ENCODE measurements around the gene ATP2C2.

Gene ATP2C2

GRCh38 chr16:84414789-84415326, 46.5 kb downstream of the ATP2C2 start:
- no peak overlapping the region for H3K4me2 ChIP-seq (ENCODE audit: low read depth, low read length, poor library complexity, severe bottlenecking)
- H3K9ac ChIP-seq (ENCODE audit: low read length), result no peak overlapping the region
- H3K9me3 ChIP-seq (ENCODE audit: insufficient read depth, low read length), result no peaks in the 10 kb centered on the region

GRCh38 chr16:84416407-84417321, 48.3 kb downstream of the ATP2C2 start:
- Histone ChIP-seq H3K27ac (ENCODE audit: low read depth, low read length) (no peak overlapping the region), H3K79me2 (ENCODE audit: insufficient read depth, low read length) (no peaks in the 10 kb centered on the region), H4K20me1 (ENCODE audit: low read depth, low read length) (no peaks in the 10 kb centered on the region), H3K4me2 (ENCODE audit: low read depth, low read length, poor library complexity, severe bottlenecking) (no peak overlapping the region), H3K9ac (ENCODE audit: low read length) (no peak overlapping the region), H3K9me2 (replicated peaks; ENCODE audit: insufficient read depth, low read length) (no peaks in the 10 kb centered on the region), H3F3A (ENCODE audit: insufficient read depth) (no peaks in the 10 kb centered on the region), H2AFZ (ENCODE audit: low read depth, low read length, severe bottlenecking) (no peak overlapping the region), H3K4me3 (ENCODE audit: insufficient read depth, low read length, poor library complexity, severe bottlenecking) (no peak overlapping the region), H3K9me3 (ENCODE audit: insufficient read depth, low read length) (no peaks in the 10 kb centered on the region), H3K36me3 (ENCODE audit: low read length) (no peaks in the 10 kb centered on the region), H3K27me3 (ENCODE audit: low read length) (no peaks in the 10 kb centered on the region)
- TF ChIP-seq EZH2phosphoT487 (conservative IDR thresholded peaks at IDR 0.05; ENCODE audit: low read length) (no peak), CTCF (IDR thresholded peaks at IDR 0.05; ENCODE audit: insufficient read depth, low read length, poor library complexity, severe bottlenecking) (no peak)

More at GRCh38 chr16:84414789-84415326, 46.5 kb downstream of the ATP2C2 start:
- Histone ChIP-seq H4K20me1 (ENCODE audit: low read depth, low read length) (no peaks in the 10 kb centered on the region), H3K4me3 (ENCODE audit: insufficient read depth, low read length, poor library complexity, severe bottlenecking) (no peak overlapping the region), H2AFZ (ENCODE audit: low read depth, low read length, severe bottlenecking) (no peak overlapping the region), H3K27me3 (ENCODE audit: low read length) (no peaks in the 10 kb centered on the region), H3K9me2 (replicated peaks; ENCODE audit: insufficient read depth, low read length) (no peaks in the 10 kb centered on the region), H3F3A (ENCODE audit: insufficient read depth) (no peaks in the 10 kb centered on the region), H3K36me3 (ENCODE audit: low read length) (no peaks in the 10 kb centered on the region), H3K27ac (ENCODE audit: low read depth, low read length) (no peak overlapping the region), H3K79me2 (ENCODE audit: insufficient read depth, low read length) (no peaks in the 10 kb centered on the region)
- TF ChIP-seq EZH2phosphoT487 (conservative IDR thresholded peaks at IDR 0.05; ENCODE audit: low read length) (no peak), CTCF (IDR thresholded peaks at IDR 0.05; ENCODE audit: insufficient read depth, low read length, poor library complexity, severe bottlenecking) (no peak)

- Histone ChIP-seq H3K27me3 (ENCODE audit: low read length) (no peaks in the 10 kb centered on the region), H3K9ac (ENCODE audit: low read length) (no peak overlapping the region), H3K36me3 (ENCODE audit: low read length) (no peaks in the 10 kb centered on the region), H3F3A (ENCODE audit: insufficient read depth) (no peaks in the 10 kb centered on the region), H3K4me2 (ENCODE audit: low read depth, low read length, poor library complexity, severe bottlenecking) (no peak overlapping the region), H3K27ac (ENCODE audit: low read depth, low read length) (no peak overlapping the region), H4K20me1 (ENCODE audit: low read depth, low read length) (no peaks in the 10 kb centered on the region), H2AFZ (ENCODE audit: low read depth, low read length, severe bottlenecking) (no peak overlapping the region), H3K9me2 (replicated peaks; ENCODE audit: insufficient read depth, low read length) (no peaks in the 10 kb centered on the region), H3K79me2 (ENCODE audit: insufficient read depth, low read length) (no peaks in the 10 kb centered on the region), H3K9me3 (ENCODE audit: insufficient read depth, low read length) (no peaks in the 10 kb centered on the region), H3K4me3 (ENCODE audit: insufficient read depth, low read length, poor library complexity, severe bottlenecking) (no peak overlapping the region)
- TF ChIP-seq EZH2phosphoT487 (conservative IDR thresholded peaks at IDR 0.05; ENCODE audit: low read length) (no peak), CTCF (IDR thresholded peaks at IDR 0.05; ENCODE audit: insufficient read depth, low read length, poor library complexity, severe bottlenecking) (no peak)
Observed at GRCh38 chr16:84418056-84418849, 49.9 kb downstream of the ATP2C2 start.

Data from SU-DHL-6 (cell line).